ENCODE measurements around the gene ZDHHC24. TPM values are rescaled to one million over a fixed set of nuclear protein-coding genes. Genes with fewer than 3 reads are reported as not detected.
A peak's percentile ranks its signal among the peaks of the same experiment; 100 is the strongest.

ZDHHC24 gene
- total RNA-seq, 4 donors from 2014 or later: 20.3 to 25.9 (median 22.3) TPM

DNA sequence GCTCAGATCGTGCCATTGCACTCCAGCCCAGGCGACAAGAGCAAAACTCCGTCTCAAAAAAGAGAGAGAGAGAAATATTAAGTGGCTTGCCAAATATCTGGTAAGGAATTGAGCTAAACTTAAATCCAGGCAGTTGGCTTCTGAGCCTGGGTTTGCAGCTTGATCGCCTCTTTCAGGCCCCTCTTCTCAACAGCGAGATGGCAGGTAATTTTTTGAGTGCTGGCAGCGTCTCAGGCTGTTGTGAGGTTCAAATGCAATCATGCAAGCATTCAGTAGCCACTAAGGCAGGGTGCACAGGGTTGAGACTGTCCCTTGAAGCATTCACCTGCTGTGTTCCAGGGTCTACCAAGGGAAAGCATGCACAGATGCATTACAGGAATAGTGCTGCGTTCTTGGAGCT, 23.2 kb upstream of the ZDHHC24 start:
- Histone ChIP-seq H3K27me3 (no peaks in the 10 kb centered on the region), H3K4me1 (peaks cover 3 to 32% of the 10 kb centered on the region in 2 donors), H3K36me3 (no peaks in the 10 kb centered on the region), H3K4me3 (replicated peaks in 1 of 3) (no peak overlapping the region), H3K27ac (no peak overlapping the region), H3K9me3 (no peaks in the 10 kb centered on the region)
- TF ChIP-seq, protein P1, sequence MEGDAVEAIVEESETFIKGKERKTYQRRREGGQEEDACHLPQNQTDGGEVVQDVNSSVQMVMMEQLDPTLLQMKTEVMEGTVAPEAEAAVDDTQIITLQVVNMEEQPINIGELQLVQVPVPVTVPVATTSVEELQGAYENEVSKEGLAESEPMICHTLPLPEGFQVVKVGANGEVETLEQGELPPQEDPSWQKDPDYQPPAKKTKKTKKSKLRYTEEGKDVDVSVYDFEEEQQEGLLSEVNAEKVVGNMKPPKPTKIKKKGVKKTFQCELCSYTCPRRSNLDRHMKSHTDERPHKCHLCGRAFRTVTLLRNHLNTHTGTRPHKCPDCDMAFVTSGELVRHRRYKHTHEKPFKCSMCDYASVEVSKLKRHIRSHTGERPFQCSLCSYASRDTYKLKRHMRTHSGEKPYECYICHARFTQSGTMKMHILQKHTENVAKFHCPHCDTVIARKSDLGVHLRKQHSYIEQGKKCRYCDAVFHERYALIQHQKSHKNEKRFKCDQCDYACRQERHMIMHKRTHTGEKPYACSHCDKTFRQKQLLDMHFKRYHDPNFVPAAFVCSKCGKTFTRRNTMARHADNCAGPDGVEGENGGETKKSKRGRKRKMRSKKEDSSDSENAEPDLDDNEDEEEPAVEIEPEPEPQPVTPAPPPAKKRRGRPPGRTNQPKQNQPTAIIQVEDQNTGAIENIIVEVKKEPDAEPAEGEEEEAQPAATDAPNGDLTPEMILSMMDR (IDR thresholded peaks at IDR 0.05): no peak
- TF ChIP-seq POLR2A (IDR thresholded peaks at IDR 0.05): no peak
- WGBS, 2 donors: 58 to 68% methylated on average over 7 of the region's 7 CpGs
- no peak for DNase-seq
- intact Hi-C loops (cut with DNase I): no loop called here

DNA sequence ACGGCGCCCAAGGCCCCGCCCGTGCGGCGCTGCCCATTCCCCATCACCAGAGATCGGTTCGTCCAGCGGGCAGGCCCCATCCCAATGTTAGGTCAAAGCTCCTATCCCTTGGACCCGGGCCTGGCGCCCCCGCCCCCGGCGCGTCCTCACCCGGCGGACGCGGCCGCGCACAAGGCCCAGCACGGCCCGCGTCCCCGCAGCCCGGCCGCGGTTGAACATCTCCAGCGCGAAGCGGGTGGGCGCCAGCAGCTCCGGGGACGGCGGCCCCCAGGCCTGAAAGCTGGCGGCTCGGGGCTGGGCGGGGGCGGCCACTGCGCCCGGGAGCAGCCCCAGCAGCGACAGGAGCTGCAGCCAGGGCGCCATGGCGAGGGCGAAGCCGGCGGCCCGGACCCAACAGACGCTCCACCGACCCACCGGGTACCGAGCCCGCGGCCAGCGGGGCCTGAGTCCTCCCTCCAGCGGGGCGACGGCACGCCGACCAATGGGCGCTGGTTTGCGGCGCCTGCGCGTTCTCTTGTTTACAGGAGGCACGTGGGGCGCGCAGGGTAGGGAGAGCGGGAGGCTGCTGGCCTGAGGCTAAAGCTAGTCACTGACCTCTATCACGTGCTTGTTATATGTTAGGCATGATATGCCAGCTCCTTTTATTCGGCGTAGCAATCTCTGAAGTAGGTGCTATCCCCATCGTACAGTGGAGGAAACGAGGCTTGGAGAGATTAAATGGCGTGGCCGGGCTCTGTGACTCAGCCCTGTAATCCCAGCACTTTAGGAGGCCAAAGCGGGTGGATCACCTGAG, 22.5 kb upstream of the ZDHHC24 start, which contains the start of gene CTSF:
Gene CTSF (minus strand): TSS at position 483 of the 793 bp plus-strand sequence. CDS start 120 bp downstream, at position 363.
- 12 to 26% methylated on average over 11 to 27 of the region's 77 CpGs for WGBS, 2 donors
- DNase-seq: peak; percentile 69 to 77

DNA sequence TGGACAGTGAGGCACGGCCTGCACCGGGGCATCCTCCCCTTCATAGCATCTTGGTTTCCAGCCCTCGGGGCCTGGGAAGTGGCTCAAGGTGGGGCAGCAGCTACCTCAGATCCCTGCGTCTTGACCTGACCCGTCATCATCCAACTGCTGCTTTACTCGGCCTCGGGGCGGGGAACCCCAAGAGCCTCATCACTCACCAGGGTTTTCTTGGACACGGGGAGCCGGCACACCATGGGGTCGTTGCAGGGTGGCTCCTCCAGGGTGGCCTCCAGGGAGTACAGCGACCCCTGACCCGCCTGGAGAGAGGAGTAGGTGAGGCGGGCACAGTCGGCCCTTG, 21.9 kb upstream of the ZDHHC24 start:
- H3K9me3 ChIP-seq: no peaks in the 10 kb centered on the region
- no peak for TF ChIP-seq POLR2A (IDR thresholded peaks at IDR 0.05)
- TF ChIP-seq, protein P1 (IDR thresholded peaks at IDR 0.05): no peak
- intact Hi-C loops (cut with DNase I): no loop called here
- H3K4me1 ChIP-seq: peaks cover 3 to 32% of the 10 kb centered on the region in 2 donors
- no peak for DNase-seq
- H3K27me3 ChIP-seq: no peaks in the 10 kb centered on the region
- 87 to 89% methylated on average over 4 to 7 of the region's 15 CpGs for WGBS, 2 donors
- no peaks in the 10 kb centered on the region for H3K36me3 ChIP-seq
- peak overlapping the region in 1 of 3 donors; percentile 64 for H3K4me3 ChIP-seq (replicated peaks in 1 of 3)
- H3K27ac ChIP-seq: no peak overlapping the region

More for the DNA sequence above, 22.5 kb upstream of the ZDHHC24 start, which contains the start of gene CTSF:
- Histone ChIP-seq H3K9me3 (no peaks in the 10 kb centered on the region), H3K36me3 (no peaks in the 10 kb centered on the region), H3K27ac (no peak within 1 kb of the TSS), H3K4me3 (replicated peaks in 1 of 3) (peak within 1 kb of the TSS; percentile 10 to 64 (median 47)), H3K27me3 (no peaks in the 10 kb centered on the region), H3K4me1 (peaks cover 3 to 32% of the 10 kb centered on the region in 2 donors)
- TF ChIP-seq, protein P1 (IDR thresholded peaks at IDR 0.05): no peak
- peak in 1 of 2 donors; percentile 9 for TF ChIP-seq POLR2A (IDR thresholded peaks at IDR 0.05)
- intact Hi-C loops (cut with DNase I): no loop called here

DNA sequence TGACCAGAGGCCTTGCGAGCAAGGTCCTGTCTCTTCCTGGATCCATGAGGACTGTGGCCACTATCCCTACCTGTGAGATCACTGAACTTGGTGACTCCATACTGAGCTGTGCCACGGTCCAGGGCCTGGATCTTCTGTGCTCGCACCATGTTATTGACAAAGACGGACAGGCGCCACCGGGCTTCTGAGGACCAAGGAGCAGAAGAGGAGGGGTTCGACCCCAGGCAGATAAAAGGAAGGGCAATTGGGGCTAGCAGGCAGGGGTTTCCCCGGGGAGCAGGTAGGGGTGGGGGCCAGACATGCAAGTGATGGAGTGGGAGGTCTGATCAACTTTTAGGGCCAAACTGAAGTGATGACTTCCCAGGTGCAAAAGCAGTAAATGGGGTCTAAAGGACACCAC, 20.4 kb upstream of the ZDHHC24 start:
- WGBS, 2 donors: 89 to 92% methylated on average over 7 to 8 of the region's 8 CpGs
- TF ChIP-seq, protein P1 (IDR thresholded peaks at IDR 0.05): no peak
- intact Hi-C loops (cut with DNase I): no loop called here
- Histone ChIP-seq H3K4me3 (replicated peaks in 1 of 3) (no peak overlapping the region), H3K36me3 (no peaks in the 10 kb centered on the region), H3K27ac (no peak overlapping the region), H3K4me1 (peaks cover 3 to 32% of the 10 kb centered on the region in 2 donors), H3K9me3 (no peaks in the 10 kb centered on the region), H3K27me3 (no peaks in the 10 kb centered on the region)
- DNase-seq: no peak

DNA sequence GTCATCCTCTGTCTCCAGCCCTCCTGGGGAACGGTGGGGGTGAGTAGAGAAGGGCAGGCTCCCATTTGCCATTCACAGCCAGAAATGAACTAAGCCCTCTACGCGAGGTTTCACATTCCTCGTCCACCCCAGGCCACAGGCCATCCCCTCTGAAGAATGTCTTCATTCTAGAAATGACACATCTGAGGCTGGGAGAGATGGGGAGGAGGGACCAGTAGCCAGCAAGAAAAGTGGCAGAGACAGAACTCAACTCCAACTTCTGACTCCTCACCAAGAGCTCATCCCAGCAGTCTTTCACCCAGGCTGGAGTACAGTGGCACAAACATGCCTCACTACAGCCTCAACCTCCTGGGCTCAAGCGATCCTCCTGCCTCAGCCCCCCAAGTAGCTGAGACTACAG, 19.1 kb upstream of the ZDHHC24 start:
- Histone ChIP-seq H3K27me3 (no peaks in the 10 kb centered on the region), H3K4me1 (peaks cover 3 to 26% of the 10 kb centered on the region in 2 donors), H3K36me3 (no peaks in the 10 kb centered on the region), H3K9me3 (no peaks in the 10 kb centered on the region), H3K27ac (no peak overlapping the region), H3K4me3 (replicated peaks in 1 of 3) (no peak overlapping the region)
- no peak for TF ChIP-seq POLR2A (IDR thresholded peaks at IDR 0.05)
- TF ChIP-seq, protein P1 (IDR thresholded peaks at IDR 0.05): no peak
- no peak for DNase-seq
- whole genome bisulfite sequencing, 2 donors: 89 to 93% methylated on average over 5 of the region's 5 CpGs
- intact Hi-C loops (cut with DNase I): no loop called here
